Neural cell (in vitro differentiated cells): ENCODE results near the gene FYCO1.

Experiments used
- RAD21 ChIP-seq: fragments of 450-650 bp; conservative IDR thresholded peaks from 2 replicates; pipeline ENCODE4 v1.6.1; 2014; ENCODE audit warnings: antibody characterized with exemption, mild to moderate bottlenecking, moderate library complexity
- REST ChIP-seq: IDR thresholded peaks from 2 replicates; pipeline ENCODE4 v1.6.1; 2012; ENCODE audit warnings: borderline replicate concordance
- TF ChIP-seq, protein P1 (sequence below): fragments of 450-650 bp; IDR thresholded peaks from 2 replicates; pipeline ENCODE4 v1.5.1; 2014; ENCODE audit warnings: antibody characterized with exemption, mild to moderate bottlenecking, moderate library complexity; ENCODE audit not compliant: poor library complexity, severe bottlenecking

DNA sequence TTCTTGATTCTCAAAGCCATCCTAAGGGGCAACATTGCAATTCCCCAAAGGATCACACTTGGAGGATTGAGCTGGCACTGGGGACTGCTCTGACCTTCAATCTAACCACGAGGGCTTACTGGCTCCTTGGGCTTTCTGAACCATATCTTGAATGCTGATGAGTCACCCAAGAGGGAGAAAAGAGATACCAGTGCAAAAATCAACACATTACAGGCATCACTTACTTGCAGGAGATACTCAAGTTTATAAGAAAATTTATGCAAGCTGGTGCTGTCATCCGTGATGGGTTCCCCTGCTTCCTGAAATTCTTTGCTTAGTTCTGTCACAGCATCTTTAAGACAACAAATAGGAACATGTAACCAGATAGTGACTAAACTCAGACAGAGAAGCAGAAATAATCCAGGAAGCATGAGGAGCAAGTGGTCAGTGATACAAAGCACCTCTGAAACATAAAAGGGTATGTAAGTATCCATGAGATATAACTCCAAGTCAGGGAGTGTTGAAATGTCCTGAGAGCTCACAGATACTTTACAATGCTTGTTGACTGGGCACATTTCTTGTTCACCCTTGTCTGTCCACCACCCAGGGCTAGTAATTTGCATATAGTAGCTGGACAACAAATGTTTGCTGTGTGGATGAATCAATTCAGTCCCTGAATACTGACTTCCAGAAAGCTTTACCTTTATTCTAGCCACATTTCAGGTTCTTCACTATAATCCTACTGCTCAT is 14.1 kb downstream of the FYCO1 start:
- TF ChIP-seq, protein P1, sequence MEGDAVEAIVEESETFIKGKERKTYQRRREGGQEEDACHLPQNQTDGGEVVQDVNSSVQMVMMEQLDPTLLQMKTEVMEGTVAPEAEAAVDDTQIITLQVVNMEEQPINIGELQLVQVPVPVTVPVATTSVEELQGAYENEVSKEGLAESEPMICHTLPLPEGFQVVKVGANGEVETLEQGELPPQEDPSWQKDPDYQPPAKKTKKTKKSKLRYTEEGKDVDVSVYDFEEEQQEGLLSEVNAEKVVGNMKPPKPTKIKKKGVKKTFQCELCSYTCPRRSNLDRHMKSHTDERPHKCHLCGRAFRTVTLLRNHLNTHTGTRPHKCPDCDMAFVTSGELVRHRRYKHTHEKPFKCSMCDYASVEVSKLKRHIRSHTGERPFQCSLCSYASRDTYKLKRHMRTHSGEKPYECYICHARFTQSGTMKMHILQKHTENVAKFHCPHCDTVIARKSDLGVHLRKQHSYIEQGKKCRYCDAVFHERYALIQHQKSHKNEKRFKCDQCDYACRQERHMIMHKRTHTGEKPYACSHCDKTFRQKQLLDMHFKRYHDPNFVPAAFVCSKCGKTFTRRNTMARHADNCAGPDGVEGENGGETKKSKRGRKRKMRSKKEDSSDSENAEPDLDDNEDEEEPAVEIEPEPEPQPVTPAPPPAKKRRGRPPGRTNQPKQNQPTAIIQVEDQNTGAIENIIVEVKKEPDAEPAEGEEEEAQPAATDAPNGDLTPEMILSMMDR = no peak
- no peak for TF ChIP-seq RAD21
- no peak for TF ChIP-seq REST
